OCI-LY3 (cell line): ENCODE measurements around the gene RXRA.

Experiments
- H2AFZ ChIP-seq: fragments of 200-600, 300-600 bp; shearing (Covaris generic); 2 replicates; pipeline ENCODE4 v1.6.0; 2014; ENCODE audit warnings: antibody characterized with exemption, low read depth, low read length
- H3K27ac ChIP-seq: fragments of 200-600, 300-600 bp; sonication (generic); 2 replicates; pipeline ENCODE4 v1.5.1; 2014; ENCODE audit warnings: mild to moderate bottlenecking, low read length, moderate library complexity, mixed read lengths
- H3K27me3 ChIP-seq: fragments of 200-600, 300-600 bp; sonication (generic); 2 replicates; pipeline ENCODE4 v1.6.1; 2014; ENCODE audit warnings: low read depth, low read length, mixed read lengths
- H3K36me3 ChIP-seq: fragments of 200-600, 300-600 bp; sonication (generic); replicated peaks from 2 replicates; pipeline ENCODE3; 2014; ENCODE audit warnings: low read depth, low read length, mixed read lengths
- H3K4me1 ChIP-seq: fragments of 300-600, 200-600 bp; sonication (generic); 2 replicates; pipeline ENCODE4 v1.6.1; 2014; ENCODE audit warnings: low read length, mixed read lengths
- H3K4me2 ChIP-seq: fragments of 200-600, 300-600 bp; sonication (generic); 2 replicates; pipeline ENCODE4 v1.6.1; 2014; ENCODE audit warnings: low read length, mixed read lengths
- H3K4me3 ChIP-seq: fragments of 300-600, 200-600 bp; sonication (generic); 2 replicates; pipeline ENCODE4 v1.5.1; 2014; ENCODE audit warnings: antibody characterized with exemption, mild to moderate bottlenecking, low read length, moderate library complexity
- H3K79me2 ChIP-seq: fragments of 300-600, 200-600 bp; shearing (Covaris generic); 2 replicates; pipeline ENCODE4 v1.6.1; 2014; ENCODE audit warnings: mild to moderate bottlenecking, low read length, mixed read lengths
- H3K9ac ChIP-seq: fragments of 300-600, 200-600 bp; shearing (Covaris generic); 2 replicates; pipeline ENCODE4 v1.6.0; 2014; ENCODE audit warnings: mild to moderate bottlenecking, low read length, moderate library complexity
- H3K9me3 ChIP-seq: fragments of 200-600, 300-600 bp; shearing (Covaris generic); 2 replicates; pipeline ENCODE4 v1.6.1; 2014; ENCODE audit warnings: low read length, mixed read lengths; ENCODE audit not compliant: insufficient read depth
- H4K20me1 ChIP-seq: fragments of 200-600, 300-600 bp; sonication (generic); 2 replicates; pipeline ENCODE4 v1.6.1; 2016; ENCODE audit warnings: low read length, mixed read lengths; ENCODE audit not compliant: insufficient read depth
- CTCF ChIP-seq: fragments of 200-600, 300-600 bp; sonication (generic); IDR thresholded peaks from 2 replicates; pipeline ENCODE4 v1.5.1; 2014; ENCODE audit warnings: antibody characterized with exemption, low read length, low read depth
- EZH2phosphoT487 ChIP-seq: fragments of 200-600 bp; shearing (Covaris generic); IDR thresholded peaks from 2 replicates; pipeline ENCODE4 v1.6.1; 2018; ENCODE audit warnings: antibody characterized with exemption, mixed run types, low read depth

RXRA gene

GRCh38 chr9:134344068-134344799 lies 18.0 kb downstream of the RXRA start:
- H3K27me3 ChIP-seq: no peaks in the 10 kb centered on the region
- no peak overlapping the region for H3K27ac ChIP-seq
- TF ChIP-seq CTCF (peak; percentile 13; the same call in 1 of the 2 replicates), EZH2phosphoT487 (no peak)
- H3K9ac ChIP-seq: no peak overlapping the region
- no peaks in the 10 kb centered on the region for H3K9me3 ChIP-seq
- peaks cover 94% of the 10 kb centered on the region for H4K20me1 ChIP-seq
- H3K4me3 ChIP-seq: no peak overlapping the region
- no peak overlapping the region for H3K4me2 ChIP-seq
- no peaks in the 10 kb centered on the region for H3K4me1 ChIP-seq
- H3K36me3 ChIP-seq: no peaks in the 10 kb centered on the region
- no peak overlapping the region for H2AFZ ChIP-seq
- H3K79me2 ChIP-seq: peaks cover 16% of the 10 kb centered on the region

GRCh38 chr9:134344800-134345310 lies 18.6 kb downstream of the RXRA start:
- Histone ChIP-seq H3K79me2 (peaks cover 12% of the 10 kb centered on the region), H3K4me3 (no peak overlapping the region), H3K27me3 (no peaks in the 10 kb centered on the region), H3K4me2 (no peak overlapping the region), H2AFZ (no peak overlapping the region), H3K9ac (no peak overlapping the region), H3K4me1 (no peaks in the 10 kb centered on the region), H3K9me3 (no peaks in the 10 kb centered on the region), H3K36me3 (no peaks in the 10 kb centered on the region), H3K27ac (no peak overlapping the region), H4K20me1 (peaks cover 90% of the 10 kb centered on the region)
- TF ChIP-seq EZH2phosphoT487: no peak
- no peak for TF ChIP-seq CTCF

GRCh38 chr9:134345737-134346136 lies 19.5 kb downstream of the RXRA start:
- Histone ChIP-seq H3K79me2 (peaks cover 12% of the 10 kb centered on the region), H3K9ac (no peak overlapping the region), H3K4me2 (no peak overlapping the region), H3K36me3 (no peaks in the 10 kb centered on the region), H3K9me3 (no peaks in the 10 kb centered on the region), H3K4me3 (no peak overlapping the region), H3K27me3 (no peaks in the 10 kb centered on the region), H3K27ac (no peak overlapping the region), H2AFZ (no peak overlapping the region), H3K4me1 (no peaks in the 10 kb centered on the region), H4K20me1 (peaks cover 90% of the 10 kb centered on the region)
- no peak for TF ChIP-seq EZH2phosphoT487
- TF ChIP-seq CTCF: no peak

- Histone ChIP-seq H4K20me1 (peaks cover 91% of the 10 kb centered on the region), H3K36me3 (no peaks in the 10 kb centered on the region), H2AFZ (no peak overlapping the region), H3K27me3 (no peaks in the 10 kb centered on the region), H3K79me2 (peaks cover 12% of the 10 kb centered on the region), H3K4me2 (no peak overlapping the region), H3K9me3 (no peaks in the 10 kb centered on the region), H3K27ac (no peak overlapping the region), H3K4me1 (no peaks in the 10 kb centered on the region), H3K9ac (no peak overlapping the region), H3K4me3 (no peak overlapping the region)
- TF ChIP-seq EZH2phosphoT487 (no peak), CTCF (no peak)
Observed at GRCh38 chr9:134346151-134346550, 19.9 kb downstream of the RXRA start.
